SU-DHL-6 (cell line): ENCODE results near the gene ADRA2B.

Experiments used
- EZH2phosphoT487 ChIP-seq: fragments of 200-600 bp; sonication (generic), shearing (Covaris generic); conservative IDR thresholded peaks from 2 replicates; pipeline ENCODE4 v1.6.1; 2018; ENCODE audit warnings: mild to moderate bottlenecking, antibody characterized with exemption, low read length, moderate library complexity, mixed read lengths
- TF ChIP-seq, protein P1 (sequence below): fragments of 200-600 bp; sonication (generic); IDR thresholded peaks from one replicate; pipeline ENCODE4 v1.5.1; 2017; ENCODE audit warnings: antibody characterized with exemption, mild to moderate bottlenecking, low read length, moderate library complexity; ENCODE audit not compliant: insufficient read depth, poor library complexity, severe bottlenecking

DNA sequence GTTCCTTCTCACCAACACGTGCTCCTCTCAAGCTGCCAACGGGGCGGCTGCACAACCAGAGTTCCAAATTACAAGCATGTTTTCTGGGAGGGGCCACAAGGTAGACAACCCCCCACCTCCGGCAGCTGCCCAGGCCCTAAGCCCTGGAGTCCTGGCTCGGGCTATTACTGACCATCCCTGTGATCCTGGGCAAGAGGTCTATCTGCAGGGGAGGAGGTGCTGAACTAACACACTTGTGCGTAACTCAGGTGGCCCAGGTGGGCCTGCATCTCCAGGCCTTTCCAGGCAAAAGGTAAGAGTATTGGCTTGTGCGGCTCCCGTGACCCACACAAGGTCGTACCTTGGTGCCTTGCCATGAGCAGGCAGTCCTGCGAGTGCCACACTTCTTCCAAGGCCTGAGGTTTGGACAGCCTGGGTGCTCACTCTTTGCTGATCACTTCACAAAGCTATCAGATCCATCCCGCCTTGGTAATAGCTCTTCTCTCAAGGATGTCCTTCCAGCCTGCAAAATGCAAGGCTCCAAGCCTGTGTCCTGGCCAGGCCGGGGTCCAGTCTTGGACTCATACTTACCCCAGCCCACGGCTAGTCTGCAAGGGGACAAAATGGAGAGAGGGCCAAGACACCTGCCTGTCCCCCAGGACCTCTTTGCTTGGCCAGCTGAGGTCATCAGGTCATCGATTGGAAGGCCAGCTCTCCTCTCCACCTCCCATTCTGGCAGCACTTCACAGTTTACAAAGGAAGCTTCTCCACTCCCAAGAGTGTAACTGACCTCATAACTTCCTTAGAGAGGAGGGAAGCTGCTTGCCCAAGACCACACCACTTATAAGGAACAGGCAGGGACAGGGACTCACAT is 33.9 kb downstream of the ADRA2B start:
- TF ChIP-seq, protein P1, sequence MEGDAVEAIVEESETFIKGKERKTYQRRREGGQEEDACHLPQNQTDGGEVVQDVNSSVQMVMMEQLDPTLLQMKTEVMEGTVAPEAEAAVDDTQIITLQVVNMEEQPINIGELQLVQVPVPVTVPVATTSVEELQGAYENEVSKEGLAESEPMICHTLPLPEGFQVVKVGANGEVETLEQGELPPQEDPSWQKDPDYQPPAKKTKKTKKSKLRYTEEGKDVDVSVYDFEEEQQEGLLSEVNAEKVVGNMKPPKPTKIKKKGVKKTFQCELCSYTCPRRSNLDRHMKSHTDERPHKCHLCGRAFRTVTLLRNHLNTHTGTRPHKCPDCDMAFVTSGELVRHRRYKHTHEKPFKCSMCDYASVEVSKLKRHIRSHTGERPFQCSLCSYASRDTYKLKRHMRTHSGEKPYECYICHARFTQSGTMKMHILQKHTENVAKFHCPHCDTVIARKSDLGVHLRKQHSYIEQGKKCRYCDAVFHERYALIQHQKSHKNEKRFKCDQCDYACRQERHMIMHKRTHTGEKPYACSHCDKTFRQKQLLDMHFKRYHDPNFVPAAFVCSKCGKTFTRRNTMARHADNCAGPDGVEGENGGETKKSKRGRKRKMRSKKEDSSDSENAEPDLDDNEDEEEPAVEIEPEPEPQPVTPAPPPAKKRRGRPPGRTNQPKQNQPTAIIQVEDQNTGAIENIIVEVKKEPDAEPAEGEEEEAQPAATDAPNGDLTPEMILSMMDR = no peak
- TF ChIP-seq EZH2phosphoT487 = no peak
